Epithelial cell of proximal tubule (primary cell): ENCODE results near the gene SH3BGRL3. TPM values are rescaled to one million over a fixed set of nuclear protein-coding genes. Genes with fewer than 3 reads are reported as not detected.
A peak's percentile ranks its signal among the peaks of the same experiment; 100 is the strongest.

Experiments used
- DNase-seq: peaks from one replicate; pipeline ENCODE4 v3.0.0-alpha.2; 2011; ENCODE audit warnings: low read depth
- H3K4me3 ChIP-seq: 2 replicates; pipeline ENCODE4 v1.5.1; 2011; ENCODE audit warnings: low read depth, mild to moderate bottlenecking, low read length
- CTCF ChIP-seq: conservative IDR thresholded peaks from 2 replicates; pipeline ENCODE4 v1.5.1; 2012; ENCODE audit warnings: low read depth, mild to moderate bottlenecking, low read length
- total RNA-seq: library from RNA; depleted of rRNA; stranded (reverse); fragments of >200 nt; gene quantifications from 2 replicates; pipeline ENCODE4 v1.2.3, GENCODE V29; 2015

Gene SH3BGRL3
- total RNA-seq, 1 donor from 2014 or later: 184 TPM

- DNase-seq: no peak
- no peak for TF ChIP-seq CTCF
- no peak overlapping the region for H3K4me3 ChIP-seq
Observed at GRCh38 chr1:26318338-26319064, 38.6 kb downstream of the SH3BGRL3 start.

- no peak for DNase-seq
- no peak for TF ChIP-seq CTCF
Observed at GRCh38 chr1:26320896-26321295, 41.0 kb downstream of the SH3BGRL3 start.

GRCh38 chr1:26321315-26322041 lies 41.6 kb downstream of the SH3BGRL3 start:
- peak; percentile 85 for TF ChIP-seq CTCF
- no peak for DNase-seq
- H3K4me3 ChIP-seq: no peak overlapping the region

More at GRCh38 chr1:26320896-26321295, 41.0 kb downstream of the SH3BGRL3 start:
- no peak overlapping the region for H3K4me3 ChIP-seq

- no peak for DNase-seq
- no peak overlapping the region for H3K4me3 ChIP-seq
- TF ChIP-seq CTCF: no peak
Observed at GRCh38 chr1:26322042-26322331, 42.1 kb downstream of the SH3BGRL3 start.

DNA sequence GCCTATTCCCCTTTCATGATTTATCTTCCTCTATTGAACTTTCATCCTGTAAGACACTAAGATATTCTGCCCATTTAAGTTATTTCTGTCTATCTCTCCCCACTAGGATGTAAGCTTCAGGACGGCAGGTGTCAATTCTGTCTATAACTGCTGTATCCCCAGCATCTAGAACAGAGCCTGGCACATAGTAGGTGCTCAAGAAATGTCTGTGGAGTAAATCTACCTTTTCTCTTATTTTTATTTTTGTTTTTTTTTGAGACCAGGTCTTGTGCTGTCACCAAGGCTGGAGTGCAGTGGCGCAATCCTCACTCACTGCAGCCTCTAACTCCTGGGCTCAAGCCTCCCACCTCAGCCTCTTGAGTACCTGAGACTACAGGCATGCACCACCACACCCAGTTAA lies 43.5 kb downstream of the SH3BGRL3 start:
- H3K4me3 ChIP-seq: no peak overlapping the region
- DNase-seq: no peak
- no peak for TF ChIP-seq CTCF

DNA sequence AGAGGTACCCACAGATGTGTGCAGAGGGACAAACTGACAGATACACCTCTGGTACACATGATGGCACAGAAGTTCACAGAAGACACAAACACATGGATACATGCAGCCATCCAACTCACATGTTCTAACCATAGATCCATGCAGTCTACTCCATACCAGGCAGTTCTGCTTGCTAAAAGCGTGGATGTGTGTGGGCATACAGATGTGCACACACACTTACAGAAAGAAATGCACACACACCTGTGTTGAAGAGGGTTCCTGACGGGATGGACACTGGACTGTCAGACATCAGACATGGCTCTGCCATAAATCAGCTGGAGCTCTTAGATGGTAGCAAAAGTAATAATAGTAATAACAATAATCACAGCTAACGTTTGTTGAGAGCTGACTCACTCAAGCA lies 44.7 kb downstream of the SH3BGRL3 start:
- H3K4me3 ChIP-seq: no peak overlapping the region
- DNase-seq: no peak
- TF ChIP-seq CTCF: no peak

DNA sequence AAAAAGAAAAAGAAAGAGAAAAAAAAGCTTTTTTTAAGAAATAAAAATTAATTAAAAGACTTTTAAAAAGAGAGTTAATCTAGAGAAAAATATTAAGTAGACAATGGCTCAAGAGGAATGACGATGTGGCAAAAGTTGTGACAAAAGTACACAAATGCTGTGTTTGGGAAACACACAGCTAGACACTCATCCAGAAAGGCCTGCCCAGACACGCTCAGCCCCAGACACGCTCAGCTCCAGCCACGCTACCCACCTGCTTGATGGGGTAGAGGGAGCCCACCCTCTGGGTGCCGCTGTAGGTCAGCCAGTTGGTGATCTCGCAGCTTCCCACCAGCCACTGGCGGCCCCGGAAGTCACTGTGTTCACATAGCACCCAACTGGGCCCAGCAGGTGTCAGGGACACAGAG lies 48.1 kb downstream of the SH3BGRL3 start:
- no peak for DNase-seq
- no peak for TF ChIP-seq CTCF
- no peak overlapping the region for H3K4me3 ChIP-seq
